Mucosa of rectum (tissue), 2 donors: Measurements from ENCODE around the gene GNG14.
"Not testable (repeated sequence)": the region's sequence is repeated elsewhere in the genome, so short reads cannot be mapped to it uniquely, and the experiment has no call there.

Experiments used
- H3K27ac ChIP-seq, 2 donors: one replicate each; pipeline ENCODE4 v1.7.0; 2013; ENCODE audit warnings: inconsistent platforms in 2 of 2, low read depth in 2 of 2, low read length in 2 of 2
- H3K27me3 ChIP-seq, 2 donors: one replicate each; pipeline ENCODE4 v1.7.0; 2013; ENCODE audit warnings: low read length in 2 of 2; ENCODE audit not compliant: control insufficient read depth in 2 of 2, insufficient read depth in 2 of 2
- H3K36me3 ChIP-seq, 2 donors: one replicate each; pipeline ENCODE4 v1.7.0; 2013; ENCODE audit warnings: low read length in 2 of 2; ENCODE audit not compliant: control insufficient read depth in 2 of 2, insufficient read depth in 2 of 2
- H3K4me1 ChIP-seq, 2 donors: one replicate each; pipeline ENCODE4 v1.7.0; 2013; ENCODE audit warnings: low read length in 2 of 2, mild to moderate bottlenecking in 1 of 2; ENCODE audit not compliant: control insufficient read depth in 2 of 2, insufficient read depth in 2 of 2
- H3K4me3 ChIP-seq, 2 donors: one replicate each; pipeline ENCODE4 v1.7.0; 2013; ENCODE audit warnings: low read length in 2 of 2
- H3K9ac ChIP-seq, 2 donors: one replicate each; pipeline ENCODE4 v1.7.0; 2013; ENCODE audit warnings: low read length in 2 of 2, low read depth in 1 of 2, mild to moderate bottlenecking in 1 of 2
- H3K9me3 ChIP-seq, 2 donors: one replicate each; pipeline ENCODE4 v1.7.0; 2013; ENCODE audit warnings: low read length in 2 of 2; ENCODE audit not compliant: control insufficient read depth in 2 of 2
- donor health status: healthy.
- donor health status: Normal muscosa, but diverticular disease.

Gene GNG14

DNA sequence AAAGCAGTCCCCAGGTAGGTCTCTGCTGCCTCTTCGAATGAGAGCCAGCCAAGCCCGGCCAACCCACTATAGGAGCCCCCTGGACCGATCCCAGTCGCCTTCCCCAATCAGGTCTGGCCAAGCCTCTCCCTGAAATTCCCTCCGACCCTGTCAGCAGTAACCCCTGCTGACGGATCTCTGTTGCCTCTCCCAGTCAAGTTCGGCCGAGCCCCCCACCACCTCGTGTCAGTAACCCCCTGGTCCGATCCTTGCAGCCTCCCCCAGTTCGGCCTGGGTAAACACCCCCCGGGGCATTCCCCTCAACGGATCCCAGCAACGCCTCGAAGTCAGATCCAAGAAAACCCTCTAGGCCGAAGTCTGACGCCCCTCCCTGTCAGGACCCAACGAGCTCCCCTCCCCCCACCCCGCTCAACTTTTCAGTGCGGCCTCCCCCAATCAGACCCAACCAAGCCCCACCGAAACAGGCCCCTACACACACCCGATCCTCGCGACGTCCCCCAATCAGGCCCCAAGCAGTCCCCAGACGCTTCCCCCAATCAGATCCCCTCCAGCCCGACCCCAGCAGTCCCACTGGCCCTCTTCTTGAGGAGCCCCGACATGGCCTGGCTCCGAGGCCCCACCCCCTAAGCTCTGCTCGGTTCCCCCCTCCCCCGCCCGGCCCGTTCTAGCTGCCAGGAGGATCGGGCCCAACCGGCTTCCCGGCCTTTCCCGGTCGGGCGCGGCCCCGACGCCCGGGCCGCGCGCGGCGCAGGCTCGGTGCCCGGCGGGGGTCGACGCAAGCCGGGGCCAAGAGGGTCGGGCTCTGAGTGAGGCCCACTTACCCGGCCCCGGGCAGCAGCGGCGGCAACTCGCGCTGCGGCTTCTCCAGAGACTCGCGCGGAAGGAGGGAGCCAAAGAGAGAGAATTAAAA, 34.1 kb downstream of the GNG14 start:
- Histone ChIP-seq H3K27me3 (no peaks in the 10 kb centered on the region), H3K9ac (peak overlapping the region; percentile 78 to 85), H3K4me3 (peak overlapping the region; percentile 79 to 92), H3K4me1 (peaks cover 21 to 29% of the 10 kb centered on the region in 2 donors), H3K27ac (peak overlapping the region; percentile 80 to 87), H3K36me3 (peaks cover 5 to 6% of the 10 kb centered on the region in 2 donors), H3K9me3 (no peaks in the 10 kb centered on the region)

GRCh38 chr19:12722566-12723380, 35.0 kb downstream of the GNG14 start:
- Histone ChIP-seq H3K4me3 (peak overlapping the region; percentile 79 to 92), H3K9me3 (no peaks in the 10 kb centered on the region), H3K36me3 (peaks cover 5 to 6% of the 10 kb centered on the region in 2 donors), H3K9ac (peak overlapping the region; percentile 78 to 79), H3K27me3 (no peaks in the 10 kb centered on the region), H3K4me1 (peaks cover 21 to 29% of the 10 kb centered on the region in 2 donors), H3K27ac (peak overlapping the region; percentile 80 to 87)

DNA sequence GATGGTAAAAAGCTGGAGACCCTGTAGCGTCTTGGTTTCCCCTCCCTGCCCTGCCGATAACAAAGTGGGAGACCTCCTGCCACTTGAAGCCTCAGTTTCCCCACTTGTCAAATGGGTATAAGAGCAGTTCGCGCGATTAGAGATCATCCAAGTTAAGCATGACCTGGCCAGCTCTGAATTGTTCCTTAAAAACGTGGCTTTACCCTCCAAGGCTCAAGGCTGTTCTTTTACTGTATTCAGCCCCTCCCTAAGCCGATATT, 35.5 kb downstream of the GNG14 start:
- H3K27ac ChIP-seq = peak overlapping the region; percentile 45 to 72
- H3K4me3 ChIP-seq = peak overlapping the region; percentile 79 to 92
- H3K4me1 ChIP-seq = peaks cover 21 to 29% of the 10 kb centered on the region in 2 donors

DNA sequence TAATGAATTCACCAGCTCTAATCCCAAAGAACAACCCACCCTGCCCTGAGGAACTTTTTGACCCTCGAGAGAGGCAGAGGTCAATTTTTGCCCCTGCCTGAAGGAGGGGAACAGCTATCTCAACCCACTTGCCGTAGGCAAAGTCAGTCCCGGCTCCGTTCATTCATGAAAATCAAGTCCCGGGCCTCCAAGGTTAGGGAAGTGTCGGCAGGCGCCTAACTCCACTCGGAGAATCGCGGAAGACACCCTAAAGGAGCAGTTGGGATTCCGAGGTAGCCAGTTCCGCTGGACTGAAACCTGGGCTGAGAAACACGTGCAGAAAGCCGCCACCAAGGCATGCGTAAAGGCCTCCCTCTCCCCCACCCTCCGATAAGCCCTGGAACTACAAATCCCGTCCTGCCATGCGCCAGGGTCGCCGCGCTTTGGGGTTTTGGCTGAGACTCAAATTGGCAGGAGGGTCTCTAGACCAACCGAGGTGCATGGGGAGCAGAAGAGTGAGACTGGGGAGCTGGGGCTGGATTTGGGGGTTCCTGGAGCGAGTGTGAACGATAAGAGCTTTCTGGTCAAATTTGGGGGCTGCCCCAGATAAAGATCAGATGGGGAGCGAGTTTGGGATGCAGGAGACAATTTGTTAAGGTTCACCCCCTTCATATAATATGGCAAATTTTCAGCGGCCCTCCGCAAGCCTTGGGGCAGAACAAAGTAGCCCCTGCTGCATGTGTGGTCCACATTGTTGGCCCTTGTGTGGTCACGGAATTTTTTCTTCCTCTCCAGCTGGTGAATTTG, 36.0 kb downstream of the GNG14 start, which contains the start of gene TNPO2:
TNPO2 (minus strand) TSS at position 292 of the 786 bp plus-strand sequence. CDS start 2,955 bp downstream, outside the sequence.
- H3K4me3 ChIP-seq = peak within 1 kb of the TSS; percentile 79 to 92

More for the DNA sequence above, 35.5 kb downstream of the GNG14 start:
- H3K9ac ChIP-seq = peak overlapping the region; percentile 65 to 73
- no peaks in the 10 kb centered on the region for H3K27me3 ChIP-seq
- no peaks in the 10 kb centered on the region for H3K9me3 ChIP-seq
- H3K36me3 ChIP-seq = peaks cover 7 to 9% of the 10 kb centered on the region in 2 donors

DNA sequence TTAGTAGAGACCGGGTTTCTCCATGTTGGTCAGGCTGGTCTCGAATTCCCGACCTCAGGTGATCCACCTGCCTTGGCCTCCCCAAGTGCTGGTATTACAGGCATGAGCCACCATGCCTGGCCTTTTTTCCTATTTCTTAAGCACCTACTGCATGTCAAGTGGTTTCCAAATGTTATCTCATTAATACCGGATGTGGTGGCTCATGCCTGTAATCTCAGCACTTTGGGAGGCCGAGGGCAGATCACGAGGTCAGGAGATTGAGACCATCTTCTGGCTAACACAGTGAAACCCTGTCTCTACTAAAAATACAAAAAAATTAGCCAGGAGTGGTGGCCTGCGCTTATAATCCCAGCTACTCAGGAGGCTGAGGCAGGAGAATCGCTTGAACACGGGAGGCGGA, 37.8 kb downstream of the GNG14 start:
- H3K27me3 ChIP-seq, H3K4me3 ChIP-seq, H3K9me3 ChIP-seq, H3K27ac ChIP-seq, H3K9ac ChIP-seq: not testable (repeated sequence)
- H3K36me3 ChIP-seq = peaks cover 19 to 24% of the 10 kb centered on the region in 2 donors
- peaks cover 20 to 25% of the 10 kb centered on the region in 2 donors for H3K4me1 ChIP-seq

More for the DNA sequence above, 36.0 kb downstream of the GNG14 start, which contains the start of gene TNPO2:
- H3K9me3 ChIP-seq = no peaks in the 10 kb centered on the region
- H3K27me3 ChIP-seq = no peaks in the 10 kb centered on the region
- peaks cover 7 to 8% of the 10 kb centered on the region in 2 donors for H3K36me3 ChIP-seq
- peaks cover 21 to 29% of the 10 kb centered on the region in 2 donors for H3K4me1 ChIP-seq
- peak within 1 kb of the TSS; percentile 65 to 79 for H3K9ac ChIP-seq
- H3K27ac ChIP-seq = peak within 1 kb of the TSS; percentile 69 to 72

DNA sequence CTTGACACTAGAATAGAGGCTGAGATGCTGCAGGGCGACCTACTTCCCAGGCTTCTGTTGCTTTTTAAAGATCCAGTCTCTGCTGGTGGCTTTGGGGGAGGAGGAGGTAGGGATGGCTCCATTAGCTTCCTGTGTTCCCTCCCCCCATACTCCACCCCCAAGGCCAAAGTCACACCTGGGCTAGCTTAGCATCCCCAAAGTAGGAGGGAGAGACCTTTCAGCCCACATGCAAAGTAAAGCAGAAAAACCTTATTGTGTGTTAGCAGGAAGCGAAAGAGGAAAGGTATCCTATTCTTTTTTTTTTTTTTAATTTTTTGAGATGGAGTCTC, 39.2 kb downstream of the GNG14 start:
- no peaks in the 10 kb centered on the region for H3K9me3 ChIP-seq
- H3K27me3 ChIP-seq = no peaks in the 10 kb centered on the region
- H3K27ac ChIP-seq = no peak overlapping the region
- no peak overlapping the region for H3K9ac ChIP-seq
- H3K36me3 ChIP-seq = peaks cover 30 to 34% of the 10 kb centered on the region in 2 donors
- H3K4me3 ChIP-seq = no peak overlapping the region
- H3K4me1 ChIP-seq = peaks cover 11 to 15% of the 10 kb centered on the region in 2 donors

GRCh38 chr19:12727745-12728433, 40.1 kb downstream of the GNG14 start:
- peaks cover 15 to 18% of the 10 kb centered on the region in 2 donors for H3K4me1 ChIP-seq
- H3K36me3 ChIP-seq = peaks cover 30 to 38% of the 10 kb centered on the region in 2 donors
- H3K9me3 ChIP-seq = no peaks in the 10 kb centered on the region

GRCh38 chr19:12730064-12730463, 42.3 kb downstream of the GNG14 start:
- Histone ChIP-seq H3K9me3 (no peaks in the 10 kb centered on the region), H3K9ac (no peak overlapping the region), H3K27me3 (no peaks in the 10 kb centered on the region), H3K4me1 (peaks cover 15 to 16% of the 10 kb centered on the region in 2 donors), H3K36me3 (peaks cover 30 to 38% of the 10 kb centered on the region in 2 donors), H3K27ac (no peak overlapping the region), H3K4me3 (no peak overlapping the region)

More at GRCh38 chr19:12727745-12728433, 40.1 kb downstream of the GNG14 start:
- H3K27me3 ChIP-seq = no peaks in the 10 kb centered on the region
- H3K27ac ChIP-seq = no peak overlapping the region
- H3K9ac ChIP-seq = no peak overlapping the region
- no peak overlapping the region for H3K4me3 ChIP-seq

DNA sequence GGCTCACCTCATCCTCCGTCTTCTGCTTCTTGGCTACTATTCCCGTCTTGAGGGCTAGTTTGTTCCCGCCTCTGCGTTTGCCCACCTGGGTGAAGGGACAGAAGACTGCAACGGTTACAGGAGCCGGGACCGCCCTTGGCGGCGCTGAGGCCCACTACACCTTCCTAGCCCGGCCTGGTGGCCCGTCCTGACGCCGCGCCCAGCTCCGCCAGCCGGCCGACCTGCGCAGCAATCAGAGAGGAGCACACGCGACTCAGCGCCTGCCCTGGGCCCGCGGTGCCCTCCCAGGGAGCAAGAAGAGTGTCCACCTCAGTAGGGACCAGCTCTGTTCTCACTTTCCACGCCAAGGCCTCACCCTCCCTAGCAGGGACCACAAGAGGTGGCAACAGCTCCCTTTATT, 43.5 kb downstream of the GNG14 start:
- Histone ChIP-seq H3K27me3 (no peaks in the 10 kb centered on the region), H3K9ac (no peak overlapping the region), H3K4me3 (no peak overlapping the region), H3K36me3 (peaks cover 30 to 38% of the 10 kb centered on the region in 2 donors), H3K9me3 (no peaks in the 10 kb centered on the region), H3K27ac (no peak overlapping the region), H3K4me1 (peaks cover 15 to 18% of the 10 kb centered on the region in 2 donors)
